Right atrium auricular region (tissue), 2 donors: ENCODE results near the gene ANKRD22. TPM values are rescaled to one million over a fixed set of nuclear protein-coding genes. Genes with fewer than 3 reads are reported as not detected.

Source experiments
- DNase-seq: peaks from one replicate; pipeline ENCODE4 v3.0.0-alpha.2; 2019; ENCODE audit warnings: low spot score
- H3K27ac ChIP-seq, 2 donors: fragments of 200-600 bp; sonication (generic); 1 replicate in 1 of 2; 2 replicates in 1 of 2; pipeline ENCODE4 v1.5.1; 2016 to 2019
- H3K27me3 ChIP-seq, 2 donors: fragments of 200-600 bp; sonication (generic); one replicate each; pipeline versions ENCODE4 v1.5.1 to v1.6.0; 2017 to 2019
- H3K36me3 ChIP-seq: fragments of 200-600 bp; sonication (generic); one replicate; pipeline ENCODE4 v1.5.1; 2016
- H3K4me1 ChIP-seq, 2 donors: fragments of 200-600 bp; sonication (generic); one replicate each; pipeline versions ENCODE4 v1.5.1 to v1.6.0; 2017 to 2019
- H3K4me3 ChIP-seq, 2 donors: fragments of 200-600 bp; sonication (generic); 1 replicate in 1 of 2; 2 replicates in 1 of 2; pipeline ENCODE4 v1.5.1; 2017 to 2019; ENCODE audit warnings: mild to moderate bottlenecking in 1 of 2, moderate library complexity in 1 of 2
- H3K9me3 ChIP-seq, 2 donors: fragments of 200-600 bp; sonication (generic); one replicate each; pipeline ENCODE4 v1.5.1; 2019
- CTCF ChIP-seq, 2 donors: fragments of 200-600 bp; sonication (generic); IDR thresholded peaks; one replicate each; pipeline ENCODE4 v1.5.1; 2019; ENCODE audit warnings: antibody characterized with exemption in 2 of 2
- total RNA-seq, 2 donors: library from RNA; depleted of rRNA; stranded (reverse); fragments of >200 nt; gene quantifications; one replicate each; pipeline ENCODE4 v1.1.0, GENCODE V29; 2016

Gene ANKRD22
- total RNA-seq, 2 donors from 2014 or later = not detected

GRCh38 chr10:88873757-88874156 lies 22.1 kb upstream of the ANKRD22 start:
- H3K36me3 ChIP-seq = no peaks in the 10 kb centered on the region
- H3K4me1 ChIP-seq = peaks cover 0 to 14% of the 10 kb centered on the region in 2 donors
- no peak for TF ChIP-seq CTCF (IDR thresholded peaks at IDR 0.05)
- no peak overlapping the region for H3K27ac ChIP-seq
- no peak for DNase-seq
- H3K4me3 ChIP-seq = no peak overlapping the region
- no peaks in the 10 kb centered on the region for H3K9me3 ChIP-seq
- no peaks in the 10 kb centered on the region for H3K27me3 ChIP-seq

GRCh38 chr10:88870089-88870488 lies 18.4 kb upstream of the ANKRD22 start:
- TF ChIP-seq CTCF (IDR thresholded peaks at IDR 0.05) = no peak
- no peaks in the 10 kb centered on the region for H3K27me3 ChIP-seq
- DNase-seq = no peak
- H3K9me3 ChIP-seq = no peaks in the 10 kb centered on the region
- no peak overlapping the region for H3K27ac ChIP-seq
- H3K4me1 ChIP-seq = peaks cover 0 to 14% of the 10 kb centered on the region in 2 donors
- no peaks in the 10 kb centered on the region for H3K36me3 ChIP-seq
- no peak overlapping the region for H3K4me3 ChIP-seq

GRCh38 chr10:88866454-88866853 lies 14.8 kb upstream of the ANKRD22 start:
- no peak for TF ChIP-seq CTCF (IDR thresholded peaks at IDR 0.05)
- Histone ChIP-seq H3K9me3 (no peaks in the 10 kb centered on the region), H3K4me3 (no peak overlapping the region), H3K27me3 (no peaks in the 10 kb centered on the region), H3K36me3 (no peaks in the 10 kb centered on the region), H3K27ac (no peak overlapping the region), H3K4me1 (no peaks in the 10 kb centered on the region)
- DNase-seq = no peak

GRCh38 chr10:88865281-88865876 lies 13.7 kb upstream of the ANKRD22 start:
- no peak for DNase-seq
- no peak overlapping the region for H3K27ac ChIP-seq
- H3K4me1 ChIP-seq = no peaks in the 10 kb centered on the region
- no peaks in the 10 kb centered on the region for H3K9me3 ChIP-seq
- H3K4me3 ChIP-seq = no peak overlapping the region
- no peaks in the 10 kb centered on the region for H3K27me3 ChIP-seq
- no peaks in the 10 kb centered on the region for H3K36me3 ChIP-seq
- TF ChIP-seq CTCF (IDR thresholded peaks at IDR 0.05) = peak in 1 of 2 donors; percentile 28

- no peak for TF ChIP-seq CTCF (IDR thresholded peaks at IDR 0.05)
- no peaks in the 10 kb centered on the region for H3K36me3 ChIP-seq
- no peaks in the 10 kb centered on the region for H3K27me3 ChIP-seq
- no peak overlapping the region for H3K4me3 ChIP-seq
- H3K9me3 ChIP-seq = no peaks in the 10 kb centered on the region
- no peak for DNase-seq
- no peaks in the 10 kb centered on the region for H3K4me1 ChIP-seq
- no peak overlapping the region for H3K27ac ChIP-seq
Observed at GRCh38 chr10:88861036-88861435, 9.4 kb upstream of the ANKRD22 start.

GRCh38 chr10:88858491-88858890 lies 6.8 kb upstream of the ANKRD22 start:
- Histone ChIP-seq H3K9me3 (no peaks in the 10 kb centered on the region), H3K4me1 (no peaks in the 10 kb centered on the region), H3K27me3 (no peaks in the 10 kb centered on the region), H3K36me3 (no peaks in the 10 kb centered on the region), H3K27ac (no peak overlapping the region), H3K4me3 (no peak overlapping the region)
- no peak for TF ChIP-seq CTCF (IDR thresholded peaks at IDR 0.05)
- DNase-seq = no peak
